Measurements from ENCODE around the gene BMAL1. TPM values are rescaled to one million over a fixed set of nuclear protein-coding genes. Genes with fewer than 3 reads are reported as not detected.

BMAL1 gene
- total RNA-seq, 1 donor from 2014 or later: 8.6 TPM

GRCh38 chr11:13318498-13319295, 41.1 kb downstream of the BMAL1 start:
- H3K27me3 Mint-ChIP-seq (ENCODE audit: unreplicated experiment): no peaks in the 10 kb centered on the region
- no peaks in the 10 kb centered on the region for H3K4me1 Mint-ChIP-seq (ENCODE audit: low read depth, unreplicated experiment)
- H3K36me3 Mint-ChIP-seq (ENCODE audit: unreplicated experiment): no peaks in the 10 kb centered on the region
- H3K4me3 Mint-ChIP-seq (ENCODE audit: unreplicated experiment): no peak overlapping the region
- no peak for DNase-seq
- no peaks in the 10 kb centered on the region for H3K9me3 Mint-ChIP-seq (ENCODE audit: unreplicated experiment)
- no peak overlapping the region for H3K27ac Mint-ChIP-seq (ENCODE audit: unreplicated experiment)
- TF ChIP-seq CTCF (IDR thresholded peaks at IDR 0.05; ENCODE audit: partially characterized antibody, unreplicated experiment): no peak

- peaks cover 1% of the 10 kb centered on the region for H3K27me3 Mint-ChIP-seq (ENCODE audit: unreplicated experiment)
- no peak for TF ChIP-seq CTCF (IDR thresholded peaks at IDR 0.05; ENCODE audit: partially characterized antibody, unreplicated experiment)
- no peaks in the 10 kb centered on the region for H3K36me3 Mint-ChIP-seq (ENCODE audit: unreplicated experiment)
- H3K9me3 Mint-ChIP-seq (ENCODE audit: unreplicated experiment): no peaks in the 10 kb centered on the region
- H3K4me3 Mint-ChIP-seq (ENCODE audit: unreplicated experiment): no peak overlapping the region
- DNase-seq: no peak
- H3K27ac Mint-ChIP-seq (ENCODE audit: unreplicated experiment): no peak overlapping the region
- H3K4me1 Mint-ChIP-seq (ENCODE audit: low read depth, unreplicated experiment): peaks cover 6% of the 10 kb centered on the region
Measured at GRCh38 chr11:13320688-13321087, 43.1 kb downstream of the BMAL1 start.

GRCh38 chr11:13321431-13321830, 43.8 kb downstream of the BMAL1 start:
- H3K27ac Mint-ChIP-seq (ENCODE audit: unreplicated experiment): no peak overlapping the region
- no peaks in the 10 kb centered on the region for H3K36me3 Mint-ChIP-seq (ENCODE audit: unreplicated experiment)
- H3K4me3 Mint-ChIP-seq (ENCODE audit: unreplicated experiment): no peak overlapping the region
- peaks cover 1% of the 10 kb centered on the region for H3K27me3 Mint-ChIP-seq (ENCODE audit: unreplicated experiment)
- H3K9me3 Mint-ChIP-seq (ENCODE audit: unreplicated experiment): no peaks in the 10 kb centered on the region
- no peak for TF ChIP-seq CTCF (IDR thresholded peaks at IDR 0.05; ENCODE audit: partially characterized antibody, unreplicated experiment)
- peaks cover 6% of the 10 kb centered on the region for H3K4me1 Mint-ChIP-seq (ENCODE audit: low read depth, unreplicated experiment)
- no peak for DNase-seq

- Mint-ChIP-seq H3K9me3 (ENCODE audit: unreplicated experiment) (no peaks in the 10 kb centered on the region), H3K27ac (ENCODE audit: unreplicated experiment) (no peak overlapping the region), H3K4me1 (ENCODE audit: low read depth, unreplicated experiment) (peaks cover 6% of the 10 kb centered on the region), H3K27me3 (ENCODE audit: unreplicated experiment) (peaks cover 1% of the 10 kb centered on the region), H3K36me3 (ENCODE audit: unreplicated experiment) (no peaks in the 10 kb centered on the region), H3K4me3 (ENCODE audit: unreplicated experiment) (no peak overlapping the region)
- TF ChIP-seq CTCF (IDR thresholded peaks at IDR 0.05; ENCODE audit: partially characterized antibody, unreplicated experiment): no peak
- no peak for DNase-seq
Measured at GRCh38 chr11:13324141-13324540, 46.6 kb downstream of the BMAL1 start.

- Mint-ChIP-seq H3K4me1 (ENCODE audit: low read depth, unreplicated experiment) (peaks cover 6% of the 10 kb centered on the region), H3K9me3 (ENCODE audit: unreplicated experiment) (no peaks in the 10 kb centered on the region), H3K4me3 (ENCODE audit: unreplicated experiment) (no peak overlapping the region), H3K36me3 (ENCODE audit: unreplicated experiment) (no peaks in the 10 kb centered on the region), H3K27ac (ENCODE audit: unreplicated experiment) (no peak overlapping the region), H3K27me3 (ENCODE audit: unreplicated experiment) (peaks cover 1% of the 10 kb centered on the region)
- DNase-seq: no peak
- no peak for TF ChIP-seq CTCF (IDR thresholded peaks at IDR 0.05; ENCODE audit: partially characterized antibody, unreplicated experiment)
Measured at GRCh38 chr11:13324709-13325108, 47.1 kb downstream of the BMAL1 start.
